ENCODE measurements around the gene HDAC4. TPM values are rescaled to one million over a fixed set of nuclear protein-coding genes. Genes with fewer than 3 reads are reported as not detected.

HDAC4 gene
- total RNA-seq, 1 experiment from 2014 or later = 32.0 TPM

DNA sequence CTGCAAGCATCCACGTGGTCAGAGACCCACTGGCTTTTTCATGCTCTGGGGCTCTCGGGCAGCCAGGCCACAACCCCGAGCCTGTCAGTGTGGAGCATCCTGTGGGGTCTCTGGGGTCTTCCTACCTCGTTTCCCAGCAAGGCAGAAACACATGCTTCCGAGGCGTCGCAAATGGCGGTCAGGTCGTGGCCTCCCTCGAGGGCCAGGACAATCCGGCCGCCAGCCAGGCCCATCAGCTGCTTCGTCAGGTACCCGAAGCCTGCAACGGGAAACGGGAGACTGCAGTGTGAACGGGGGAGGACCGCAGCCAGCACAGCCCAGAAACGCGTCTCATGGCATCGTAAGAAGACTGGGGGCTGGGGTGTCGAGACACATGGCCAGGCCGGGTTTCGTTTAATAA, 334.2 kb downstream of the HDAC4 start:
- DNase-seq = no peak

More for the DNA sequence above, 334.2 kb downstream of the HDAC4 start:
- Mint-ChIP-seq H3K36me3 (ENCODE audit: insufficient read depth in 1 of 3, low read depth in 3 of 3) (peaks cover 4 to 26% (median 21%) of the 10 kb centered on the region in 3 experiments), H3K4me1 (peaks cover 0 to 12% of the 10 kb centered on the region in 2 experiments; a peak in 2 of 4 replicates), H3K4me3 (no peak overlapping the region; a peak in 1 of 5 replicates), H3K27me3 (ENCODE audit: low read depth) (no peaks in the 10 kb centered on the region), H3K27ac (no peak overlapping the region), H3K9me3 (peaks cover 0 to 2% of the 10 kb centered on the region in 2 experiments; a peak in 2 of 5 replicates)
- no peak overlapping the region for H3K4me2 ChIP-seq (ENCODE audit: insufficient read depth, insufficient read length, low read length)
- H2BK12ac ChIP-seq (ENCODE audit: insufficient read length, low read depth, low read length) = no peak overlapping the region
- no peaks in the 10 kb centered on the region for H4K20me1 ChIP-seq (ENCODE audit: control insufficient read depth, insufficient read depth, insufficient read length)
- no peak overlapping the region for H3K4ac ChIP-seq (ENCODE audit: low read depth, low read length)
- H3K23ac ChIP-seq (ENCODE audit: insufficient read length, low read depth, low read length) = no peak overlapping the region
- TF ChIP-seq, protein P1, sequence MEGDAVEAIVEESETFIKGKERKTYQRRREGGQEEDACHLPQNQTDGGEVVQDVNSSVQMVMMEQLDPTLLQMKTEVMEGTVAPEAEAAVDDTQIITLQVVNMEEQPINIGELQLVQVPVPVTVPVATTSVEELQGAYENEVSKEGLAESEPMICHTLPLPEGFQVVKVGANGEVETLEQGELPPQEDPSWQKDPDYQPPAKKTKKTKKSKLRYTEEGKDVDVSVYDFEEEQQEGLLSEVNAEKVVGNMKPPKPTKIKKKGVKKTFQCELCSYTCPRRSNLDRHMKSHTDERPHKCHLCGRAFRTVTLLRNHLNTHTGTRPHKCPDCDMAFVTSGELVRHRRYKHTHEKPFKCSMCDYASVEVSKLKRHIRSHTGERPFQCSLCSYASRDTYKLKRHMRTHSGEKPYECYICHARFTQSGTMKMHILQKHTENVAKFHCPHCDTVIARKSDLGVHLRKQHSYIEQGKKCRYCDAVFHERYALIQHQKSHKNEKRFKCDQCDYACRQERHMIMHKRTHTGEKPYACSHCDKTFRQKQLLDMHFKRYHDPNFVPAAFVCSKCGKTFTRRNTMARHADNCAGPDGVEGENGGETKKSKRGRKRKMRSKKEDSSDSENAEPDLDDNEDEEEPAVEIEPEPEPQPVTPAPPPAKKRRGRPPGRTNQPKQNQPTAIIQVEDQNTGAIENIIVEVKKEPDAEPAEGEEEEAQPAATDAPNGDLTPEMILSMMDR (conservative IDR thresholded peaks at IDR 0.05) = no peak
- no peaks in the 10 kb centered on the region for H3K4me1 ChIP-seq (ENCODE audit: insufficient read depth, low read length)
- no peak overlapping the region for H3T11ph ChIP-seq (ENCODE audit: low read length)
- H4K8ac ChIP-seq (replicated peaks; ENCODE audit: insufficient read length, low read depth, low read length) = no peak overlapping the region
- H3K27ac ChIP-seq (ENCODE audit: insufficient read length, low read depth, low read length) = no peak overlapping the region
- no peak overlapping the region for H2BK120ac ChIP-seq (ENCODE audit: low read depth, low read length, poor library complexity, severe bottlenecking)
- H3K23me2 ChIP-seq (ENCODE audit: insufficient read length, low read depth, low read length, poor library complexity, severe bottlenecking) = no peaks in the 10 kb centered on the region
- no peaks in the 10 kb centered on the region for H3K79me2 ChIP-seq (ENCODE audit: insufficient read depth, low read length)
- H3K9ac ChIP-seq (ENCODE audit: extremely low read depth, insufficient read length, low read length) = no peak overlapping the region
- no peak overlapping the region for H3K18ac ChIP-seq (ENCODE audit: insufficient read length, low read depth, low read length)
- no peak overlapping the region for H3K56ac ChIP-seq (ENCODE audit: insufficient read length, low read depth, low read length)
- no peak overlapping the region for H3K14ac ChIP-seq (ENCODE audit: insufficient read depth, low read length)
- H2BK5ac ChIP-seq (ENCODE audit: insufficient read length, low read length) = no peak overlapping the region
- no peaks in the 10 kb centered on the region for H3K9me3 ChIP-seq (ENCODE audit: control insufficient read depth, low read depth, low read length)
- no peak overlapping the region for H2AFZ ChIP-seq (ENCODE audit: low read length)
- H2BK15ac ChIP-seq (ENCODE audit: low read depth, low read length) = no peak overlapping the region
- H4K91ac ChIP-seq (ENCODE audit: insufficient read length, low read depth, low read length) = no peak overlapping the region
- H2BK20ac ChIP-seq (ENCODE audit: low read depth, low read length, poor library complexity, severe bottlenecking) = no peak overlapping the region
- H2AK5ac ChIP-seq (ENCODE audit: insufficient read length, low read length) = no peak overlapping the region
- H3K79me1 ChIP-seq (ENCODE audit: insufficient read depth, low read depth, low read length, poor library complexity, severe bottlenecking) = no peaks in the 10 kb centered on the region
- H3K27me3 ChIP-seq (ENCODE audit: insufficient read depth, low read length) = no peaks in the 10 kb centered on the region
- H4K5ac ChIP-seq (ENCODE audit: insufficient read length, low read depth, low read length) = no peak overlapping the region
- WGBS (ENCODE audit: extremely low coverage, insufficient read length, low lambda C conversion rate) = no CpG with 5 or more reads among the region's 24 CpGs
